HepG2 (cell line): ENCODE measurements around the gene DUSP2. TPM values are rescaled to one million over a fixed set of nuclear protein-coding genes. Genes with fewer than 3 reads are reported as not detected.
A peak's percentile ranks its signal among the peaks of the same experiment; 100 is the strongest.

Source experiments
- ATAC-seq: fragments of 200-7000 bp; cut with Tn5 transposase; 3 replicates; pipeline ENCODE4 v1.9.1; 2020; ENCODE audit warnings: mild to moderate bottlenecking, moderate library complexity
- BruUV-seq: library from RNA; stranded (reverse); fragments of 400-500 nt; replicated peaks from 2 replicates; lab custom pipeline; 2021; lab: Mats Ljungman, UMichigan
- CTCF ChIA-PET: fragments of 300-600 bp; formaldehyde crosslinking; extraction: SDS; loops from one replicate; lab custom pipeline; 2021; ENCODE audit warnings: low total read pairs, inconsistent platforms, low intra/inter-chr PET ratio; lab: Yijun Ruan, JAX
- POLR2A ChIA-PET: fragments of 350-600 bp; sonication (Branson Sonifier 250); formaldehyde crosslinking; loops from one replicate; lab custom pipeline; 2020; ENCODE audit warnings: antibody characterized with exemption, inconsistent platforms; lab: Yijun Ruan, JAX
- DNase-seq: peaks from one replicate; pipeline ENCODE4 v3.0.0-alpha.2; 2015; ENCODE audit warnings: low spot score
- FAIRE-seq: peaks from 3 replicates; lab custom pipeline; 2011; peaks lifted over from hg19 to GRCh38; lab: Jason Lieb, UNC
- H2AFZ ChIP-seq: one replicate; pipeline ENCODE4 v1.6.1; 2011; ENCODE audit warnings: low read length, inconsistent platforms
- H3K27ac ChIP-seq: fragments of 300-600 bp; 3 replicates; pipeline ENCODE4 v1.8.0; 2011; ENCODE audit warnings: mixed run types, mild to moderate bottlenecking, mixed read lengths, low read length, inconsistent platforms; ENCODE audit not compliant: insufficient read depth; ENCODE audit errors: extremely low read length
- H3K27me3 ChIP-seq, 2 experiments: fragments of 200-600 bp in 1 of 2; 2 replicates in 1 of 2; 3 replicates in 1 of 2; pipeline versions ENCODE4 v1.6.0 to v1.8.0; 2011; ENCODE audit warnings: low read length in 2 of 2, mild to moderate bottlenecking in 2 of 2, moderate library complexity in 2 of 2, inconsistent platforms in 1 of 2; ENCODE audit not compliant: insufficient read depth in 2 of 2, control insufficient read depth in 1 of 2
- H3K36me3 ChIP-seq, 2 experiments: fragments of 200-600 bp in 1 of 2; replicated peaks in 1 of 2; 2 replicates in 1 of 2; 3 replicates in 1 of 2; pipeline versions ENCODE4 v1.5.1 to v1.8.0; 2011; ENCODE audit warnings: low read length in 2 of 2, inconsistent platforms in 1 of 2; ENCODE audit not compliant: insufficient read depth in 2 of 2, control insufficient read depth in 1 of 2
- H3K4me1 ChIP-seq: 2 replicates; pipeline ENCODE4 v1.5.1; 2012; ENCODE audit warnings: low read length, inconsistent platforms; ENCODE audit not compliant: insufficient read depth
- H3K4me2 ChIP-seq: 2 replicates; pipeline ENCODE4 v1.6.0; 2011; ENCODE audit warnings: low read depth, low read length, inconsistent platforms
- H3K4me3 ChIP-seq, 3 experiments: fragments of 200-600 bp in 1 of 3; sonication (generic), shearing (Covaris generic) in 1 of 3; replicated peaks in 1 of 3; 2 replicates each; pipeline ENCODE4 v1.5.1; 2011 to 2016; ENCODE audit warnings: low read length in 3 of 3, inconsistent platforms in 2 of 3, low read depth in 2 of 3, mild to moderate bottlenecking in 2 of 3, control low read depth in 1 of 3, mixed read lengths in 1 of 3; ENCODE audit not compliant: insufficient read depth in 1 of 3
- H3K79me2 ChIP-seq: one replicate; pipeline ENCODE4 v1.6.1; 2011; ENCODE audit warnings: low read length, inconsistent platforms; ENCODE audit not compliant: insufficient read depth
- H3K9ac ChIP-seq: 2 replicates; pipeline ENCODE4 v1.6.0; 2011; ENCODE audit warnings: mild to moderate bottlenecking, low read depth, low read length, inconsistent platforms; ENCODE audit not compliant: insufficient read depth
- H3K9me3 ChIP-seq: 2 replicates; pipeline ENCODE4 v1.5.1; 2012; ENCODE audit warnings: mild to moderate bottlenecking, low read length
- H4K20me1 ChIP-seq: 2 replicates; pipeline ENCODE4 v1.6.0; 2011; ENCODE audit warnings: inconsistent platforms, mild to moderate bottlenecking, low read length, moderate library complexity; ENCODE audit not compliant: insufficient read depth
- HBP1 ChIP-seq: IDR thresholded peaks from 2 replicates; pipeline ENCODE4 v1.6.1; 2016; ENCODE audit warnings: low read depth, control low read depth
- HNRNPK ChIP-seq: fragments of 200-400 bp; formaldehyde crosslinking; IDR thresholded peaks from 2 replicates; pipeline ENCODE4 v1.6.1; 2018; ENCODE audit warnings: low read length, low read depth, moderate library complexity, mild to moderate bottlenecking; ENCODE audit not compliant: poor library complexity, severe bottlenecking
- MEF2D ChIP-seq: sonication (generic); formaldehyde crosslinking; IDR thresholded peaks from 2 replicates; pipeline ENCODE4 v1.5.1; 2020; ENCODE audit warnings: mild to moderate bottlenecking, missing genetic modification reagents
- ZNF768 ChIP-seq: sonication (generic); formaldehyde crosslinking; IDR thresholded peaks from 2 replicates; pipeline ENCODE4 v1.4.0; 2020; ENCODE audit warnings: missing genetic modification reagents
- ZNF850 ChIP-seq: sonication (generic); formaldehyde crosslinking; conservative IDR thresholded peaks from 2 replicates; pipeline ENCODE4 v1.9.0; 2021; ENCODE audit warnings: mild to moderate bottlenecking, missing genetic modification reagents
- ZSCAN9 ChIP-seq: IDR thresholded peaks from 2 replicates; pipeline ENCODE4 v1.6.1; 2016; ENCODE audit warnings: borderline replicate concordance
- WGBS: methylation state at CpG from one replicate; pipeline ENCODE4 v1.1.6; 2017; ENCODE audit warnings: low lambda C conversion rate; 5-methylcytosine and 5-hydroxymethylcytosine counted together
- in situ Hi-C: cut with HindIII; loops from 2 replicates; pipeline ENCODE4 v1.10.0; 2017; ENCODE audit warnings: low pct_unique_long_range_greater_than_20kb; ENCODE audit not compliant: extremely low pct_ligation_motif_present
- intact Hi-C: fragments of 100-400 bp; cut with micrococcal nuclease; formaldehyde crosslinking; loops from one replicate; pipeline ENCODE4 v1.10.0; 2022; ENCODE audit not compliant: unreplicated experiment
- polyA plus RNA-seq, 8 experiments: library from polyadenylated mRNA; depleted of rRNA in 3 of 8; stranded (reverse) in 7 of 8; unstranded in 1 of 8; fragments of >200 nt; fragmentation: Illumina TruSeq in 4 of 8; extraction: Trizol in 4 of 8; gene quantifications; 2 replicates each; pipeline versions ENCODE4 v1.2.1 to v1.2.3, GENCODE V29; 2011 to 2016; ENCODE audit warnings: low read depth in 4 of 8, missing spikeins in 1 of 8, mixed read lengths in 1 of 8; ENCODE audit not compliant: insufficient read depth in 1 of 8
- total RNA-seq, 5 experiments: library from RNA; depleted of rRNA; stranded (reverse); fragments of >200 nt; fragmentation: Illumina TruSeq; extraction: Trizol; gene quantifications; 2 replicates each; pipeline ENCODE4 v1.2.3, GENCODE V29; 2016; ENCODE audit warnings: low read depth in 1 of 5

Gene DUSP2
- total and polyA plus RNA-seq, 2 of the 13 experiments (the other 11 are each of a cell fraction or from before 2014, with no cell fraction given) = not detected

GRCh38 chr2:96100893-96101304 is 44.3 kb downstream of the DUSP2 start:
- Histone ChIP-seq H4K20me1 (no peaks in the 10 kb centered on the region), H3K79me2 (no peaks in the 10 kb centered on the region), H3K9me3 (no peaks in the 10 kb centered on the region), H3K27me3 (peaks cover 5 to 21% of the 10 kb centered on the region in 2 experiments; a peak in 4 of 5 replicates), H3K36me3 (no peaks in the 10 kb centered on the region), H3K9ac (no peak overlapping the region), H3K4me1 (no peaks in the 10 kb centered on the region), H3K27ac (no peak overlapping the region), H3K4me3 (no peak overlapping the region), H3K4me2 (no peak overlapping the region), H2AFZ (no peak overlapping the region)
- ChIA-PET POLR2A (no interaction called here), CTCF (no interaction called here)
- BruUV-seq = no TSS peak
- DNase-seq (no peak), FAIRE-seq (no peak), ATAC-seq (no peak)
- TF ChIP-seq ZSCAN9 (CRISPR knock-in tag) = no peak
- TF ChIP-seq HBP1 (CRISPR knock-in tag) = no peak
- peak; percentile 92 for TF ChIP-seq ZNF768
- in situ Hi-C loops (loop anchor here (25.0 kb wide), 2 partner anchors 89 to 264 kb away; no protein-coding TSS in a partner anchor), intact Hi-C loops (no loop called here)
- WGBS = 0% methylated on average over 3 of the region's 3 CpGs

- FAIRE-seq = no peak
- Histone ChIP-seq H3K27ac (no peak overlapping the region), H3K27me3 (peaks cover 2 to 21% of the 10 kb centered on the region in 2 experiments; a peak in 4 of 5 replicates), H3K9me3 (no peaks in the 10 kb centered on the region), H3K4me3 (no peak overlapping the region), H3K4me1 (no peaks in the 10 kb centered on the region), H3K36me3 (no peaks in the 10 kb centered on the region), H3K4me2 (no peak overlapping the region), H4K20me1 (no peaks in the 10 kb centered on the region), H2AFZ (no peak overlapping the region), H3K9ac (no peak overlapping the region), H3K79me2 (no peaks in the 10 kb centered on the region)
- POLR2A ChIA-PET = no interaction called here
- no peak for ATAC-seq
- 28% methylated on average over 12 of the region's 12 CpGs for WGBS
- intact Hi-C loops = no loop called here
- DNase-seq = no peak
- in situ Hi-C loops = loop anchor here (25.0 kb wide), 2 partner anchors 88 to 263 kb away; no protein-coding TSS in a partner anchor
- no TSS peak for BruUV-seq
- TF ChIP-seq ZNF768 (peak; percentile 83), ZNF850 (CRISPR knock-in tag) (no peak), HNRNPK (peak; percentile 90), MEF2D (CRISPR knock-in tag) (no peak)
- CTCF ChIA-PET = no interaction called here
Measured at GRCh38 chr2:96099861-96100798, 45.1 kb downstream of the DUSP2 start.
